Calu3 (cell line): ENCODE measurements around the gene CD47. TPM values are rescaled to one million over a fixed set of nuclear protein-coding genes. Genes with fewer than 3 reads are reported as not detected.

Experiments used
- BruUV-seq: library from RNA; stranded (reverse); fragments of 400-500 nt; replicated peaks from 2 replicates; lab custom pipeline; 2021; lab: Mats Ljungman, UMichigan
- CTCF ChIA-PET: fragments of 300-600 bp; sonication (Branson Sonifier 250); formaldehyde crosslinking; loops from one replicate; lab custom pipeline; 2022; ENCODE audit warnings: antibody characterized with exemption; lab: Charles Lee
- DNase-seq: peaks from one replicate; pipeline ENCODE4 v3.0.0; 2022
- H3K27ac Mint-ChIP-seq: one replicate; pipeline ENCODE4 v1.8.0; 2022; ENCODE audit warnings: mixed read lengths; ENCODE audit not compliant: unreplicated experiment
- H3K27me3 Mint-ChIP-seq: one replicate; pipeline ENCODE4 v1.8.0; 2022; ENCODE audit warnings: mixed read lengths; ENCODE audit not compliant: unreplicated experiment
- H3K36me3 Mint-ChIP-seq: one replicate; pipeline ENCODE4 v1.8.0; 2022; ENCODE audit warnings: mild to moderate bottlenecking, moderate library complexity, mixed read lengths; ENCODE audit not compliant: insufficient read depth, unreplicated experiment
- H3K4me1 Mint-ChIP-seq: one replicate; pipeline ENCODE4 v1.8.0; 2022; ENCODE audit warnings: mild to moderate bottlenecking, low read depth, mixed read lengths; ENCODE audit not compliant: unreplicated experiment
- H3K4me3 Mint-ChIP-seq: one replicate; pipeline ENCODE4 v1.8.0; 2022; ENCODE audit warnings: mild to moderate bottlenecking, low read depth, moderate library complexity, mixed read lengths; ENCODE audit not compliant: unreplicated experiment
- H3K9me3 Mint-ChIP-seq: one replicate; pipeline ENCODE4 v1.8.0; 2022; ENCODE audit warnings: low read depth, mixed read lengths; ENCODE audit not compliant: unreplicated experiment
- CTCF ChIP-seq: fragments of 200-600 bp; IDR thresholded peaks from one replicate; pipeline ENCODE4 v1.8.0; 2022; ENCODE audit warnings: antibody characterized with exemption; ENCODE audit not compliant: unreplicated experiment
- intact Hi-C: fragments of 100-400 bp; cut with micrococcal nuclease; formaldehyde crosslinking; loops from one replicate; pipeline ENCODE4 v1.10.0; 2022; ENCODE audit not compliant: unreplicated experiment
- total RNA-seq: library from RNA; stranded (reverse); gene quantifications from 2 replicates; pipeline ENCODE4 v1.2.3, GENCODE V29; 2022

The CD47 gene
- total RNA-seq, 1 experiment from 2014 or later: 174 TPM

DNA sequence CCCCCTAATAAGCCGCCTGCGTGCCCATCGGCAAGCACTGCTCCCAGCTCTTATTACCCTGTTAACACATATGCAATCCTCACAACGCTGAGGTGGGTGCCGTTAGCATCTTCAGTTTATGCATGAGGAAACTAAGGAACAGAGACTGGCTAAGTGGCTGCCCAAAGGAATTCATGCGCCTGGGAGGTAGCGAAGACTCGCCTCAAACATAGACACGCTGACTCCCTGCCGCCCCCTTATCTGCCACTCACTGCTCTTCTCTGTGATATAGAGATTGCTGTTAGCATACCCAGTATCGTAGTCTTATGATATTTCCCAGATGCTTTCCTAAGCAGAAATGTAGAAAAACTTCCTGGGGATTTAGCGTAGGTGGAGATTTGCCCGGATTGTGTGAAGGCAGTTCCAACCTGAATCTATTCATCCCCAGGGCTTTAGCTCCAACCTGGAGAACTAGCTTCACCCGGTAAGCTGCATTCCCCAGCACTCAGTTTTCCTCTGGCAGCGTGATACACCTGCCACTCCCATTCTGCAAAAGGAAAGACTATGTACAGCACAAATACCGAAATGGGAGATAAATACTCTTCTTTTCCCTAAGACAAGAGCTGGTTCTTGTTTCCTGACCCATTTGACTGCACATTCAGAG, 23.7 kb upstream of the CD47 start:
- H3K4me3 Mint-ChIP-seq: no peak overlapping the region
- TF ChIP-seq CTCF: no peak
- H3K27me3 Mint-ChIP-seq: no peaks in the 10 kb centered on the region
- DNase-seq: no peak
- CTCF ChIA-PET: interaction anchor here (0.6 kb wide), 1 partner anchor 61 kb away, joined by 4 read pairs; no protein-coding TSS in a partner anchor
- H3K4me1 Mint-ChIP-seq: no peaks in the 10 kb centered on the region
- no TSS peak for BruUV-seq
- no peaks in the 10 kb centered on the region for H3K36me3 Mint-ChIP-seq
- intact Hi-C loops: no loop called here
- H3K9me3 Mint-ChIP-seq: no peaks in the 10 kb centered on the region
- no peak overlapping the region for H3K27ac Mint-ChIP-seq

- no TSS peak for BruUV-seq
- H3K27me3 Mint-ChIP-seq: no peaks in the 10 kb centered on the region
- CTCF ChIA-PET: no interaction called here
- no peak overlapping the region for H3K4me3 Mint-ChIP-seq
- H3K4me1 Mint-ChIP-seq: no peaks in the 10 kb centered on the region
- DNase-seq: no peak
- no peaks in the 10 kb centered on the region for H3K36me3 Mint-ChIP-seq
- intact Hi-C loops: no loop called here
- no peak overlapping the region for H3K27ac Mint-ChIP-seq
- no peak for TF ChIP-seq CTCF
- H3K9me3 Mint-ChIP-seq: no peaks in the 10 kb centered on the region
These were observed 23.1 kb upstream of the CD47 start for GRCh38 chr3:108113975-108114374.

GRCh38 chr3:108110934-108111333, 20.1 kb upstream of the CD47 start:
- CTCF ChIA-PET: no interaction called here
- BruUV-seq: no TSS peak
- H3K27ac Mint-ChIP-seq: no peak overlapping the region

DNA sequence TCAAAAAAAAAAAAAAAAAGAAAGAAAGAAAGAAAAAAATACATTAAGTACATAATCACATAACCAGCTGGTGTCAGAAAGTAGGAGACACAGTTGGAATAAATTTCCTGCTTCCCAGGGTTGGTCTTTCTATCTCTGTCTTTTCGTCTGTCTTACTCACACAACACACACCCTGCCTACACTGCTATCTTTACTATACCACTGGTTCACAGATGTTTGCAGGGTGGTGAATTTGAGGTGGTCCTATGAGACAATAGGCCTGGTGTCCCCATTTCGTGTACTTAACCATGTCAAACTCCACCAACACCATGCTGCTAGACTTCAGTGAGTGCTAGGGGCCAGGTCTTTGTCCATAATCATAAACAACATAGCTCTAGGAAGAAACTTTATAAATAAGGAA, 17.6 kb upstream of the CD47 start:
- Mint-ChIP-seq H3K9me3 (peaks cover 2% of the 10 kb centered on the region), H3K27me3 (no peaks in the 10 kb centered on the region), H3K27ac (no peak overlapping the region), H3K36me3 (no peaks in the 10 kb centered on the region), H3K4me1 (peaks cover 13% of the 10 kb centered on the region), H3K4me3 (no peak overlapping the region)
- TF ChIP-seq CTCF: no peak
- intact Hi-C loops: no loop called here
- CTCF ChIA-PET: no interaction called here
- no peak for DNase-seq
- BruUV-seq: no TSS peak

More at GRCh38 chr3:108110934-108111333, 20.1 kb upstream of the CD47 start:
- Mint-ChIP-seq H3K27me3 (no peaks in the 10 kb centered on the region), H3K9me3 (no peaks in the 10 kb centered on the region), H3K4me3 (no peak overlapping the region), H3K4me1 (no peaks in the 10 kb centered on the region), H3K36me3 (no peaks in the 10 kb centered on the region)
- intact Hi-C loops: no loop called here
- TF ChIP-seq CTCF: no peak
- no peak for DNase-seq
